ENCODE measurements around the gene MUC5B. TPM values are rescaled to one million over a fixed set of nuclear protein-coding genes. Genes with fewer than 3 reads are reported as not detected.

Gene MUC5B
- total and polyA plus RNA-seq, 3 donors from 2014 or later = 0.45 to 0.87 (median 0.50) TPM

DNA sequence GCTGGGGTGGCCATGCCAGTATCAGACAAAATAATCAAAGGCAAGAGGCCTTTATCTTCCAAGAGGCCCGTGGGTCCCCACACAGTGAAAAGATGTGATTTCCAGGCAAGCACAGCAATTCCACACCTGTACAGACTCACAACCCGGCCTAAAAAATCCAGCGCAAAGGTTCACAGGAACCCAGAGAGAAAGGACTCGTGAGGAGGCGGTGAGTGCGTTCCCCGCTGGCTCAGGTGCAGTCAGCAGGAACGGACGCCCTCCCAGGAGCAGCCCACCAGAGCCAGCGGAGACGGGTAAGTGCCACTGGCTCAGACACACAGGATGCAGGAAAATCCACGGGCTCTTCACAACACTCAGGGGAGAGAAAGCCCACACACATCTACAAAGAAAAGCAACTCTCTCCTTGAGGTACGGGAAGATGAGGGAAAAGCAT, 82.2 kb downstream of the MUC5B start:
- peak overlapping the region; percentile 53 to 72 for H3K27ac ChIP-seq
- 74 to 78% methylated on average over 13 of the region's 13 CpGs for WGBS, 2 donors
- TF ChIP-seq, protein P1, sequence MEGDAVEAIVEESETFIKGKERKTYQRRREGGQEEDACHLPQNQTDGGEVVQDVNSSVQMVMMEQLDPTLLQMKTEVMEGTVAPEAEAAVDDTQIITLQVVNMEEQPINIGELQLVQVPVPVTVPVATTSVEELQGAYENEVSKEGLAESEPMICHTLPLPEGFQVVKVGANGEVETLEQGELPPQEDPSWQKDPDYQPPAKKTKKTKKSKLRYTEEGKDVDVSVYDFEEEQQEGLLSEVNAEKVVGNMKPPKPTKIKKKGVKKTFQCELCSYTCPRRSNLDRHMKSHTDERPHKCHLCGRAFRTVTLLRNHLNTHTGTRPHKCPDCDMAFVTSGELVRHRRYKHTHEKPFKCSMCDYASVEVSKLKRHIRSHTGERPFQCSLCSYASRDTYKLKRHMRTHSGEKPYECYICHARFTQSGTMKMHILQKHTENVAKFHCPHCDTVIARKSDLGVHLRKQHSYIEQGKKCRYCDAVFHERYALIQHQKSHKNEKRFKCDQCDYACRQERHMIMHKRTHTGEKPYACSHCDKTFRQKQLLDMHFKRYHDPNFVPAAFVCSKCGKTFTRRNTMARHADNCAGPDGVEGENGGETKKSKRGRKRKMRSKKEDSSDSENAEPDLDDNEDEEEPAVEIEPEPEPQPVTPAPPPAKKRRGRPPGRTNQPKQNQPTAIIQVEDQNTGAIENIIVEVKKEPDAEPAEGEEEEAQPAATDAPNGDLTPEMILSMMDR (IDR thresholded peaks at IDR 0.05) = no peak
- no peak for TF ChIP-seq POLR2A (IDR thresholded peaks at IDR 0.05)
- DNase-seq = no peak
- H3K36me3 ChIP-seq (ENCODE audit: low read depth, missing control alignments) = no peaks in the 10 kb centered on the region
- peaks cover 69% of the 10 kb centered on the region for H3K4me1 ChIP-seq
- no peak overlapping the region for H3K4me3 ChIP-seq
- intact Hi-C loops (cut with DNase I; ENCODE audit: low total_unique reads) = no loop called here
- no peaks in the 10 kb centered on the region for H3K9me3 ChIP-seq
- no peaks in the 10 kb centered on the region for H3K27me3 ChIP-seq

DNA sequence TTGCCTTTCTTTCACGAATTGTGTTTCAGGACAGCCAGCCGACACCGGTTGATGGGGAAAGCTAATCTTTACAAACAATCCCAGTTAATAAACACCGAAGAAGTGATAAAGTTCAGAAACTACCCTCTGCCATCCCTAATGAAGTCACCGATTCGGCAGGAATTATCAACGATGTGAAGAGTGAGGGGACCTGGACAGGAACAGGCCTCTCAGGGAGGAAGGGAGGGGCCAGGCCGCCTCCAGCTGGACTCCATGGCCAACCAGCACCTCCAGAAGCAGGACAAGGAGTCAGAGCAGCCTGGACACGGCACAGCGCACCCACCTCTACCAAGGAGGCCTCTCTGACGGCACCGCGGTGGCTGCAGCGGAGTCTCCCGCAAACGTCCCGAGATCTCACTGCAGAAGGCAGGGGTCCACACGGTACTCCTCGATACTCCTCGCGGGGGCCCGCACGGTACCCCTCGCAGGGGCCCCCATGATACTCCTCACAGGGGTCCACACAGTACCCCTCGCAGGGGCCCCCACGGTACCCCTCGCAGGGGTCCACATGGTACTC, 82.7 kb downstream of the MUC5B start:
- Histone ChIP-seq H3K36me3 (ENCODE audit: low read depth, missing control alignments) (no peaks in the 10 kb centered on the region), H3K27me3 (no peaks in the 10 kb centered on the region), H3K4me1 (peaks cover 69% of the 10 kb centered on the region), H3K9me3 (no peaks in the 10 kb centered on the region), H3K4me3 (no peak overlapping the region), H3K27ac (peak overlapping the region; percentile 53 to 72)
- WGBS, 2 donors = 76 to 85% methylated on average over 22 to 27 of the region's 27 CpGs
- no peak for TF ChIP-seq POLR2A (IDR thresholded peaks at IDR 0.05)
- TF ChIP-seq, protein P1 (IDR thresholded peaks at IDR 0.05) = no peak
- intact Hi-C loops (cut with DNase I; ENCODE audit: low total_unique reads) = no loop called here
- no peak for DNase-seq

DNA sequence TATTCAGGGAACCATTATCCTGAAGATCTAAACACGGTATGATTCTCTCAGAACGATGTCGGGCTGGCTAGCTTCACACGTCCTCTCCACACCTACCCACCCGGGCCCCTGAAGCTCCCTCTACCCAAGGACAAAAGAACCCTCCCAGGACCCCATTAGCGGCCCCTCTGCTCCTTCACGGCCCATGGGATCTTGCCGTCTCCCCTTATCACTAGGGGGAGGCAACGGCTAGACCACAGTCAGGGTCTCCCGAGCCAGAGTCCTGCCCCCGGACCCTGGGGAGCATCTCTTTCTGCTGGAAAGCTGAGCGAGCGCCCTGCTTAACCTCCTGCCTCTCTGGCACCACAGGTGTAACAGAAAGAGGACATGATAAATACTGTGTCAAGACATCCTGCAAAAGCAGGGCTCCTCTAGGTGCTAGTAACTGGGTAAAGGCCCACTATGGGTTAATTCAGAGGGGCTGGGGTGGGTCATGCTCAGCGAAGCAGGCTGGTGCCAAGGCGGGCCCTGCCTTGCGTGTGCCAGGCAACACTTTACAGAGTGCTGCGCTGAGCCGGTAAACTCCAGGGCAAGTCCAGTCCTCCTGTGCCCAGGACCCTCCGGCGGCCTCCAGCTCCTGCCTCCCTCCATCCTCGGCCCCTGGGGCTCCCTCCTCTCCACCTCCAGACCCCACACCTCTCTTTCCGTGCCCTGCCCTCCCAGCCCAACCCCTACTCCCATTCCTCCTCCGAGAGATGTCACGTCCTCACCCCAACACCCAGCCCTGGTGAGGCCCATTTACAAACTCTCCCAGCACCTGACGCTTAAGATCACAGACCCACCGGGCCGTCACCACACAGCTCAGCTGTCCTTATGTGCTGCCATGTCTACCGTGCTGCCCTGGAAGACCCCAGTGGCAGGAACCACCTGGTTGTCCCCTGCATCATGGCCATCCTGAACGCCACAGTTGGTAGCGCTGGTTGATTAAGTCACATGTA, 83.6 kb downstream of the MUC5B start:
- intact Hi-C loops (cut with DNase I; ENCODE audit: low total_unique reads) = no loop called here
- TF ChIP-seq, protein P1 (IDR thresholded peaks at IDR 0.05) = no peak
- no peak for TF ChIP-seq POLR2A (IDR thresholded peaks at IDR 0.05)
- Histone ChIP-seq H3K36me3 (ENCODE audit: low read depth, missing control alignments) (no peaks in the 10 kb centered on the region), H3K27me3 (no peaks in the 10 kb centered on the region), H3K27ac (peak overlapping the region; percentile 53 to 72), H3K4me1 (peaks cover 63% of the 10 kb centered on the region), H3K4me3 (no peak overlapping the region), H3K9me3 (no peaks in the 10 kb centered on the region)
- WGBS, 2 donors = 71 to 82% methylated on average over 29 to 30 of the region's 30 CpGs
- no peak for DNase-seq

DNA sequence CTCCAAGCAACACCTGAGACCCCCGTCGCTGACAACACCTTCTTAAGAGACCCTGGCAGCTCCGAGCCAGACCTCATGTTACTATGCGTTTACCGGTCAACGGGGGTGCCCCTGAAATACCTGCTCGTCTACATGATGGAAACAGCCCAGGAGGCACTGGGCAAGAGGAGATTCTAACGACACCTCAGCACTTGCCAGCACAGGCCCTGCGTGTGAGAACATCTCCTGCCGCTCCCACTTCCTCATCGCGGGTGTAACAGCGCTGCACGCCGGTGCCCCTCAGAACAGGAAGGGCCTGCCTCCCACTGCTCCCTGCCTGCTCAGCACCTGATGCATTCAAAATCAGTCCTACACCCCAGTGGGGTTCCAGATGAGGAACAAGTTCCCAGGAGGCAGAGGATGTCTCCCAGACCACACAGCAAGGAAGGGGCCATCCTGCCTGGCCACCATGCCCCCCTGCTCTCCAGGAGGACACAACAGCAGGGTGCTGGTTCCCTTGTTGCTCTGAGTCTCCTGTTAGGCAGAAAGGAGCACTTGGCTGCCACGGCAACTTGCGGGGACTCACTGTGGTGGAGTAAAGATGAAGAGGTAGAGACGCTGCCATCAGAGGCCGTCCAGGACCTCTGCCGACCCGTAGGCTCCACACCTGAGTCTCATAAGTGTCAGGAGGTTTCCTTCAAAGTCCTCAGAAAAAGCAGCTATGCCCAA, 84.5 kb downstream of the MUC5B start:
- peak overlapping the region; percentile 53 to 72 for H3K27ac ChIP-seq
- no peak for TF ChIP-seq POLR2A (IDR thresholded peaks at IDR 0.05)
- TF ChIP-seq, protein P1 (IDR thresholded peaks at IDR 0.05) = no peak
- WGBS, 2 donors = 71% methylated on average over 21 of the region's 21 CpGs
- no peak for DNase-seq
- intact Hi-C loops (cut with DNase I; ENCODE audit: low total_unique reads) = no loop called here
- H3K4me3 ChIP-seq = no peak overlapping the region
- peaks cover 54% of the 10 kb centered on the region for H3K4me1 ChIP-seq
- no peaks in the 10 kb centered on the region for H3K9me3 ChIP-seq
- H3K27me3 ChIP-seq = no peaks in the 10 kb centered on the region
- no peaks in the 10 kb centered on the region for H3K36me3 ChIP-seq (ENCODE audit: low read depth, missing control alignments)

All from testis (tissue), 3 donors.